SK-N-SH (cell line): ENCODE measurements around the gene HSD17B12. TPM values are rescaled to one million over a fixed set of nuclear protein-coding genes. Genes with fewer than 3 reads are reported as not detected.

Experiments used
- CTCF ChIA-PET: fragments of 300-600, 350-600 bp; formaldehyde crosslinking; extraction: SDS; loops from one replicate; lab custom pipeline; 2021; lab: Yijun Ruan, JAX
- POLR2A ChIA-PET: fragments of 350-600 bp; sonication (Branson Sonifier 250); formaldehyde crosslinking; extraction: SDS; loops from one replicate; lab custom pipeline; 2020; ENCODE audit warnings: antibody characterized with exemption, inconsistent platforms; lab: Yijun Ruan, JAX
- DNase-seq: peaks from one replicate; pipeline ENCODE4 v3.0.0; 2012
- H2AFZ ChIP-seq: fragments of 200-600 bp; sonication (generic); 2 replicates; pipeline ENCODE4 v1.8.1; 2016; ENCODE audit warnings: antibody characterized with exemption, mild to moderate bottlenecking, low read depth
- H3F3A ChIP-seq: fragments of 200-600 bp; sonication (generic); replicated peaks from 2 replicates; pipeline ENCODE3; 2016; ENCODE audit warnings: antibody characterized with exemption, mild to moderate bottlenecking; ENCODE audit not compliant: insufficient read depth
- H3K27ac ChIP-seq, 2 experiments: fragments of 200-500 bp in 1 of 2; fragments of 200-600 bp in 1 of 2; sonication (Bioruptor generic) in 1 of 2; sonication (generic), shearing (Covaris generic) in 1 of 2; 2 replicates each; pipeline versions ENCODE4 v1.5.1 to v1.6.1; 2014 to 2016; ENCODE audit warnings: low read depth in 2 of 2, inconsistent platforms in 1 of 2, low read length in 1 of 2, mild to moderate bottlenecking in 1 of 2, mixed read lengths in 1 of 2
- H3K27me3 ChIP-seq: fragments of 200-600 bp; sonication (generic), shearing (Covaris generic); 2 replicates; pipeline ENCODE4 v1.6.1; 2016; ENCODE audit warnings: mixed run types; ENCODE audit not compliant: insufficient read depth
- H3K36me3 ChIP-seq, 2 experiments: fragments of 200-500 bp in 1 of 2; fragments of 200-600 bp in 1 of 2; sonication (Bioruptor generic) in 1 of 2; sonication (generic) in 1 of 2; replicated peaks in 1 of 2; 2 replicates each; pipeline versions ENCODE3 to v1.5.1; 2014 to 2016; ENCODE audit warnings: low read length in 1 of 2, mild to moderate bottlenecking in 1 of 2; ENCODE audit not compliant: insufficient read depth in 2 of 2, control insufficient read depth in 1 of 2
- H3K4me1 ChIP-seq, 2 experiments: fragments of 200-500 bp in 1 of 2; fragments of 200-600 bp in 1 of 2; sonication (Bioruptor generic) in 1 of 2; sonication (generic), shearing (Covaris generic) in 1 of 2; 2 replicates each; pipeline versions ENCODE4 v1.5.1 to v1.6.1; 2014 to 2016; ENCODE audit warnings: low read depth in 1 of 2, low read length in 1 of 2, mixed run types in 1 of 2; ENCODE audit not compliant: insufficient read depth in 2 of 2, control insufficient read depth in 1 of 2
- H3K4me2 ChIP-seq: fragments of 200-600 bp; sonication (generic), shearing (Covaris generic); 2 replicates; pipeline ENCODE4 v1.6.1; 2017; ENCODE audit warnings: mixed run types
- H3K4me3 ChIP-seq, 2 experiments: fragments of 200-500 bp in 1 of 2; fragments of 200-600 bp in 1 of 2; sonication (Bioruptor generic) in 1 of 2; sonication (generic), shearing (Covaris generic) in 1 of 2; 2 replicates each; pipeline versions ENCODE4 v1.5.1 to v1.8.1; 2014 to 2016; ENCODE audit warnings: low read depth in 2 of 2, inconsistent platforms in 1 of 2, low read length in 1 of 2, mild to moderate bottlenecking in 1 of 2, mixed read lengths in 1 of 2, moderate library complexity in 1 of 2
- H3K79me2 ChIP-seq: fragments of 200-600 bp; sonication (generic); 2 replicates; pipeline ENCODE4 v1.8.1; 2017; ENCODE audit warnings: mild to moderate bottlenecking; ENCODE audit not compliant: insufficient read depth
- H3K9ac ChIP-seq: fragments of 200-600 bp; sonication (generic); 2 replicates; pipeline ENCODE4 v1.6.1; 2017; ENCODE audit warnings: mixed run types
- H3K9me2 ChIP-seq: fragments of 200-600 bp; sonication (generic); 2 replicates; pipeline ENCODE4 v1.6.1; 2017; ENCODE audit warnings: mixed run types
- H3K9me3 ChIP-seq: fragments of 200-600 bp; sonication (generic); 2 replicates; pipeline ENCODE4 v1.6.1; 2017; ENCODE audit warnings: mixed run types, mild to moderate bottlenecking, moderate library complexity
- H4K20me1 ChIP-seq: fragments of 200-600 bp; sonication (generic); 2 replicates; pipeline ENCODE4 v1.6.1; 2017; ENCODE audit warnings: mild to moderate bottlenecking, mixed run types; ENCODE audit not compliant: insufficient read depth
- CHD2 ChIP-seq: fragments of 150-350 bp; IDR thresholded peaks from 2 replicates; pipeline ENCODE4 v1.6.1; 2018; ENCODE audit warnings: low read length; ENCODE audit not compliant: partially characterized antibody
- ELF1 ChIP-seq: IDR thresholded peaks from 2 replicates; pipeline ENCODE4 v1.4.0; 2012
- MXI1 ChIP-seq: IDR thresholded peaks from 2 replicates; pipeline ENCODE4 v1.6.1; 2012; ENCODE audit warnings: mild to moderate bottlenecking, low read depth, low read length, improper control_type of control experiment
- POLR2AphosphoS5 ChIP-seq: IDR thresholded peaks from 2 replicates; pipeline ENCODE4 v1.6.1; 2012; ENCODE audit warnings: low read depth, low read length
- RCOR1 ChIP-seq: fragments of 150-350 bp; IDR thresholded peaks from 2 replicates; pipeline ENCODE4 v1.6.1; 2017; ENCODE audit warnings: antibody characterized with exemption, low read length
- RFX5 ChIP-seq: IDR thresholded peaks from 2 replicates; pipeline ENCODE4 v1.6.1; 2012; ENCODE audit warnings: mild to moderate bottlenecking, improper control_type of control experiment, low read length
- SMC3 ChIP-seq: IDR thresholded peaks from 2 replicates; pipeline ENCODE4 v1.6.1; 2012; ENCODE audit warnings: low read depth, low read length, improper control_type of control experiment
- TAF1 ChIP-seq: IDR thresholded peaks from 2 replicates; pipeline ENCODE4 v1.6.1; 2012; ENCODE audit warnings: low read depth, mild to moderate bottlenecking, low read length, moderate library complexity, borderline replicate concordance
- TEAD4 ChIP-seq: IDR thresholded peaks from 2 replicates; pipeline ENCODE4 v1.4.0; 2012; ENCODE audit warnings: mild to moderate bottlenecking, borderline replicate concordance; ENCODE audit not compliant: insufficient read depth
- WGBS: methylation state at CpG from one replicate; pipeline ENCODE4 v1.1.6; 2017; ENCODE audit warnings: low lambda C conversion rate; 5-methylcytosine and 5-hydroxymethylcytosine counted together
- polyA plus RNA-seq, 3 experiments: library from polyadenylated mRNA; depleted of rRNA; stranded (reverse); fragments of >200 nt; gene quantifications; 2 replicates each; pipeline ENCODE4 v1.2.3, GENCODE V29; 2012
- TF ChIP-seq, protein P1 (sequence below): fragments of 150-350 bp; IDR thresholded peaks from 2 replicates; pipeline ENCODE4 v1.6.1; 2017; ENCODE audit warnings: antibody characterized with exemption, low read length, low read depth, borderline replicate concordance
- TF ChIP-seq, protein P2 (sequence below): fragments of 150-350 bp; IDR thresholded peaks from 2 replicates; pipeline ENCODE4 v1.6.1; 2016; ENCODE audit warnings: mild to moderate bottlenecking, low read depth, low read length
- TF ChIP-seq, protein P3 (sequence below): IDR thresholded peaks from 2 replicates; pipeline ENCODE4 v1.4.0; 2012; ENCODE audit warnings: low read depth, borderline replicate concordance
- TF ChIP-seq, protein P4 (sequence below): fragments of 200-600 bp; sonication (generic); IDR thresholded peaks from 2 replicates; pipeline ENCODE4 v1.6.1; 2017; ENCODE audit warnings: antibody characterized with exemption, mild to moderate bottlenecking, moderate library complexity

Gene HSD17B12
- polyA plus RNA-seq, 1 of the 3 experiments (the other 2 are of a cell fraction), result 19.7 TPM

DNA sequence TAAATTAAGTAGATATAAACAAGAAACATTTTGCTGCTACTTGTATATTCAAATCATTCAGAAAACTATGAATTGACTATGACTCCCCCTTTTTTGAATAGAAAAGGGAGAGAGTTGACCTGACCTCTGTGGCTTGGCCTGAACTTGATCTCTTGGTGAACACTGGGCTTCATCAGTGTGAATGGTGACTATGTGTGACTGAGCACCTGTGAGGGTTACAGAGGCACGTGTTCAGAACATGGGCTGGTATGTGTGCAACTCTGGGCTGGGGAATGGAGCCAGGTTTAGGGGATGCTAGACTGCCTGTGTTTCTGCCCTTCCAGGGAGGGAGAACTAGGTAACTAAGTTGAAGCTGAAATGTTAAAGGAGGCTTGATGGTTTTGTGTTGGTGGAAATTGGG is 29.2 kb downstream of the HSD17B12 start (continued):
- TF ChIP-seq, protein P1, sequence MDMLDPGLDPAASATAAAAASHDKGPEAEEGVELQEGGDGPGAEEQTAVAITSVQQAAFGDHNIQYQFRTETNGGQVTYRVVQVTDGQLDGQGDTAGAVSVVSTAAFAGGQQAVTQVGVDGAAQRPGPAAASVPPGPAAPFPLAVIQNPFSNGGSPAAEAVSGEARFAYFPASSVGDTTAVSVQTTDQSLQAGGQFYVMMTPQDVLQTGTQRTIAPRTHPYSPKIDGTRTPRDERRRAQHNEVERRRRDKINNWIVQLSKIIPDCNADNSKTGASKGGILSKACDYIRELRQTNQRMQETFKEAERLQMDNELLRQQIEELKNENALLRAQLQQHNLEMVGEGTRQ, result no peak
- no peak for TF ChIP-seq TAF1
- no peak for TF ChIP-seq ELF1
- TF ChIP-seq POLR2AphosphoS5, result no peak
- TF ChIP-seq CHD2, result no peak
- TF ChIP-seq, all 33 proteins: peak for 0

DNA sequence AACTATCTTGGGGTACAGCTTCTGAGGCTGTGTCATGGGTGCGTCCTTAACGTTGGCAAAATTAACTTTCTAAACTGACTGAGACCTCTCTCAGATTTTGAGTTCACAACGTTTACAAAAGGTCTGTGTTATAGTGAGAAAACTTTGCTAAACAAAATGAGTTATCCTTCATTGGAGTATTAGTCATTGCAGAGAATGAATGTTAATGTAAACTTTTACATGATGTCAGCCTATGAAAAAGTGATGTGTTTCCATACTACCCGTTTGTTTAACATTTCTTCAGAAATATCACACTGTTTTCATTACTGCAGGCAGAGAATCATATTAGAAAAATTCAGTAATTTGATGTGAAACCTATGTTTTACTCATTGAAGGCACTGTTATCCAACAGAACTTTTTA is 32.1 kb downstream of the HSD17B12 start:
- POLR2A ChIA-PET, result no interaction called here

More for the DNA sequence above, 32.1 kb downstream of the HSD17B12 start:
- Histone ChIP-seq H3K79me2 (peaks cover 23% of the 10 kb centered on the region), H3K9me3 (no peaks in the 10 kb centered on the region), H4K20me1 (no peaks in the 10 kb centered on the region), H3K4me3 (no peak overlapping the region), H3K27me3 (no peaks in the 10 kb centered on the region), H3K9me2 (no peaks in the 10 kb centered on the region), H3K4me2 (no peak overlapping the region), H2AFZ (no peak overlapping the region), H3K27ac (no peak overlapping the region), H3F3A (no peaks in the 10 kb centered on the region), H3K9ac (no peak overlapping the region), H3K4me1 (no peaks in the 10 kb centered on the region), H3K36me3 (no peaks in the 10 kb centered on the region)
- WGBS, result 71% methylated on average over 4 of the region's 4 CpGs
- CTCF ChIA-PET, result no interaction called here
- DNase-seq, result no peak
- TF ChIP-seq RFX5, result no peak
- TF ChIP-seq, protein P2, sequence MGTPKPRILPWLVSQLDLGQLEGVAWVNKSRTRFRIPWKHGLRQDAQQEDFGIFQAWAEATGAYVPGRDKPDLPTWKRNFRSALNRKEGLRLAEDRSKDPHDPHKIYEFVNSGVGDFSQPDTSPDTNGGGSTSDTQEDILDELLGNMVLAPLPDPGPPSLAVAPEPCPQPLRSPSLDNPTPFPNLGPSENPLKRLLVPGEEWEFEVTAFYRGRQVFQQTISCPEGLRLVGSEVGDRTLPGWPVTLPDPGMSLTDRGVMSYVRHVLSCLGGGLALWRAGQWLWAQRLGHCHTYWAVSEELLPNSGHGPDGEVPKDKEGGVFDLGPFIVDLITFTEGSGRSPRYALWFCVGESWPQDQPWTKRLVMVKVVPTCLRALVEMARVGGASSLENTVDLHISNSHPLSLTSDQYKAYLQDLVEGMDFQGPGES, result no peak
- no peak for TF ChIP-seq MXI1
- no peak for TF ChIP-seq RCOR1
- TF ChIP-seq SMC3, result no peak
- TF ChIP-seq TEAD4, result no peak
- TF ChIP-seq, protein P3, sequence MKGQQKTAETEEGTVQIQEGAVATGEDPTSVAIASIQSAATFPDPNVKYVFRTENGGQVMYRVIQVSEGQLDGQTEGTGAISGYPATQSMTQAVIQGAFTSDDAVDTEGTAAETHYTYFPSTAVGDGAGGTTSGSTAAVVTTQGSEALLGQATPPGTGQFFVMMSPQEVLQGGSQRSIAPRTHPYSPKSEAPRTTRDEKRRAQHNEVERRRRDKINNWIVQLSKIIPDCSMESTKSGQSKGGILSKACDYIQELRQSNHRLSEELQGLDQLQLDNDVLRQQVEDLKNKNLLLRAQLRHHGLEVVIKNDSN, result no peak
- no peak for TF ChIP-seq POLR2AphosphoS5
- TF ChIP-seq, protein P4, sequence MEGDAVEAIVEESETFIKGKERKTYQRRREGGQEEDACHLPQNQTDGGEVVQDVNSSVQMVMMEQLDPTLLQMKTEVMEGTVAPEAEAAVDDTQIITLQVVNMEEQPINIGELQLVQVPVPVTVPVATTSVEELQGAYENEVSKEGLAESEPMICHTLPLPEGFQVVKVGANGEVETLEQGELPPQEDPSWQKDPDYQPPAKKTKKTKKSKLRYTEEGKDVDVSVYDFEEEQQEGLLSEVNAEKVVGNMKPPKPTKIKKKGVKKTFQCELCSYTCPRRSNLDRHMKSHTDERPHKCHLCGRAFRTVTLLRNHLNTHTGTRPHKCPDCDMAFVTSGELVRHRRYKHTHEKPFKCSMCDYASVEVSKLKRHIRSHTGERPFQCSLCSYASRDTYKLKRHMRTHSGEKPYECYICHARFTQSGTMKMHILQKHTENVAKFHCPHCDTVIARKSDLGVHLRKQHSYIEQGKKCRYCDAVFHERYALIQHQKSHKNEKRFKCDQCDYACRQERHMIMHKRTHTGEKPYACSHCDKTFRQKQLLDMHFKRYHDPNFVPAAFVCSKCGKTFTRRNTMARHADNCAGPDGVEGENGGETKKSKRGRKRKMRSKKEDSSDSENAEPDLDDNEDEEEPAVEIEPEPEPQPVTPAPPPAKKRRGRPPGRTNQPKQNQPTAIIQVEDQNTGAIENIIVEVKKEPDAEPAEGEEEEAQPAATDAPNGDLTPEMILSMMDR, result no peak
